ENCODE results near the gene DSCAM.
"Not testable (repeated sequence)": the region's sequence is repeated elsewhere in the genome, so short reads cannot be mapped to it uniquely, and the experiment has no call there.

DSCAM gene

GRCh38 chr21:40846587-40847411 is at the start of gene DSCAM:
Gene DSCAM (minus strand): TSS chr21:40847158. CDS start chr21:40846661, 497 bp downstream.
- peak; percentile 46 for DNase-seq (ENCODE audit: low spot score)

DNA sequence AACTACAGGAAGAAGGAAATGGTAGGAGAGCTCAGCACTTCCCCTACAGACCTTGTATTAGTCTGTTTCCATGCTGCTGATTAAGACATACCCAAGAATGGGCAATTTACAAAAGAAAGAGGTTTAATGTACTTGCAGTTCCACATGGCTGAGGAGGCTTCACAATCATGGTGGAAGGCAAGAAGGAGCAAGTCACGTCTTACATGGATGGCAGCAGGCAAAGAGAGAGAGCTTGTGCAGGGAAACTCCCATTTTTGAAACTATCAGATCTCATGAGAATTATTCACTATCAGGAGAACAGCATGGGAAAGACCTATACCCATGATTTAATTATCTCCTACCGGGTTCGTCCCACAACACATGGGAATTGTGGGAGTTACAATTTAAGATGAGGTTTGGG is 48.7 kb upstream of the DSCAM start:
- not testable (repeated sequence) for DNase-seq (ENCODE audit: low spot score)

DNA sequence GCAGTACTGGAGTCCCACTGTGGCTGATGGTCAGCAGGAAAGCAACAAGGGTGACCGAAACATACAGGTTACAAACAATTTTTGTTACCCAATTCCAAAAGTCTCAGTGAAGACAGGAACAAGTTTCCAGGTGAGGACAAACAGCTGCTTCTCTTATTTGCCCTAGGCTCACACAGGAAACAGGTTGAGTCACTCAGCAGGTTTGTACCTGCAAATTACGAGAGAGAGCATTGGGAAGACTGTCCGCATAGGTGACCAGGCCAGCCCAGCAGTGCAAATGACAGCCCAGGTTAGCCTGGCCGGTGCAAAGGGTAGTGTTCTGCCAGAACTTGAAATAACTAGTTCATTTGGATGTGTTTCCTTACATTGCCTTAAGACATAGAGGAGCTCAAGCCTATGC is 40.0 kb upstream of the DSCAM start:
- DNase-seq (ENCODE audit: low spot score), result no peak

DNA sequence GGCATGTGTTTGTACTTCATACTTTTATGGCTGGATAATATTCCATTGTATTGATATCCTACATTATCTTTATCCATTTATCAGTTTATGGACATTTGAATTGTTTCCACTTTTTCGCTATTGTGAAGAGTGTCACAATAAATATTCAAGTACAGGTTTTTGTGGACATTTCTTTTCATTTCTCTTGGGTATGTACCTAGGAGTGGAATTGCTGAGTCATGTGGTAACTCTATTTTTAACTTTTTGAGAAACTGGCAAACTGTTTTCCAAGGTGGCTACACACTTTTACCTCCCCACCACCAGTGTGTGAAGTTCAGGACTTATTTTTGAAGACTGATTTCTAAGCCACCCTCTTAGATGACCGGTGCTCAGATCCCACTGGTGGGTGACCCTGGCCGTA is 39.0 kb upstream of the DSCAM start:
- DNase-seq (ENCODE audit: low spot score), result no peak

- no peak for DNase-seq (ENCODE audit: low spot score)
These were observed 35.4 kb upstream of the DSCAM start for GRCh38 chr21:40882192-40882915.

GRCh38 chr21:40881767-40882166 is 34.8 kb upstream of the DSCAM start:
- no peak for DNase-seq (ENCODE audit: low spot score)

DNA sequence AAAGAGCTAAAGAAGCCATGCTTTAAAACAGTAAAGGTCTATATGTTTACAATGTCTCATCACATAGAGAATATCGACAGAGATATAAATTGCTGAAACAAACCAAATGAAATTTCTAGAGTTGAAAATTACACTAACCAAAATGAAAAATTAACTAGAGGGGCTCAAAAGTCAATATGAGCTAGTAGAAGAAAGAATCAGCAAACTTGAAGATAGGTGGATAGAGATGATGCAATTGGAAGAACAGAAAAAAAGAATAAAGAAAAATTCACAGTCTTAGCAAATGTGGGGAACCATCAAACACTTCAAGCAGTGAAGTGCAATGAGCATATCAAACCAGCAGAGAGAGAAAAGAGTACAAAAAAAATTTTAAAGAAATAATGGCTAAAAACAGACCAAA is 24.1 kb upstream of the DSCAM start:
- DNase-seq (ENCODE audit: low spot score), result no peak

GRCh38 chr21:40863839-40864238 is 16.9 kb upstream of the DSCAM start:
- no peak for DNase-seq (ENCODE audit: low spot score)

- no peak for DNase-seq (ENCODE audit: low spot score)
These were observed 11.6 kb upstream of the DSCAM start for GRCh38 chr21:40858517-40858916.

DNA sequence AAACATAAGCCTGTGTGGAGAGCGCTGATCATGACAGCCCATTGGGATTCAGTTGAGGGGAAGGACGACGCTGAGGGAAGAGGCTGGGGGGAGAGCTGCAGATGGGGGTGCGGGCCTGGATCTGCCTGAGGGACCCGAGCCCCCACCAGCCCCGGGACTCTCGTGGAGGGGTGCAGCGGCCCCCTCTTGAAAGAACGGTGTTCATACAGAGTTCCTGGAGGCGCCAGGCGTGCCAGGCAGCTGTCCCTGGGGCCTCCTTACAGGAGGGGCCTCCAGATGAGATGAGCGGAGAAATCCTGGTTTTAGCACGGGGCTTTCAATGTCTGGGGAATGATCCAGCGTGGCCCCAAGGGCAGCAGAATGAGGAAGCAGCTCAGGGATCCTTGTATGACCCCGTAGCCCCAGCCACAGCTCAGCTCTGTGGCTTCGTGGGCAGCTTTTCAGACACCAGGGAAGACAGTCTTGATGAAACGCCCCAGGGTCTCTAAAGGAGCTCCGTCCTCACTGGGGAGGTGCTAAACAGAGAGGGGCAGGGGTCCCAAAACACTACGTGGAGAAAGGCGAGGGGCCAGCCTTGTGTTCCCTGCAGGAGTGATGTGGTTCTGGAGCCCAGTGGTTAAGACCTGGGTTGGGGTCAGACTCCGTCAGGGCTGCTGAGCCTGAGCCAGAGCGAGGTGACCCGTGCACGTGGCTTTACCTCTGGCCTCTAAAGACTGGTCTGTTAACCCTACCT is 7.2 kb upstream of the DSCAM start:
- DNase-seq (ENCODE audit: low spot score), result no peak

GRCh38 chr21:40852563-40852962 is 5.6 kb upstream of the DSCAM start:
- DNase-seq (ENCODE audit: low spot score), result no peak

GRCh38 chr21:40851749-40852148 is 4.8 kb upstream of the DSCAM start:
- no peak for DNase-seq (ENCODE audit: low spot score)

GRCh38 chr21:40850071-40850470 is 3.1 kb upstream of the DSCAM start:
- no peak for DNase-seq (ENCODE audit: low spot score)

DNA sequence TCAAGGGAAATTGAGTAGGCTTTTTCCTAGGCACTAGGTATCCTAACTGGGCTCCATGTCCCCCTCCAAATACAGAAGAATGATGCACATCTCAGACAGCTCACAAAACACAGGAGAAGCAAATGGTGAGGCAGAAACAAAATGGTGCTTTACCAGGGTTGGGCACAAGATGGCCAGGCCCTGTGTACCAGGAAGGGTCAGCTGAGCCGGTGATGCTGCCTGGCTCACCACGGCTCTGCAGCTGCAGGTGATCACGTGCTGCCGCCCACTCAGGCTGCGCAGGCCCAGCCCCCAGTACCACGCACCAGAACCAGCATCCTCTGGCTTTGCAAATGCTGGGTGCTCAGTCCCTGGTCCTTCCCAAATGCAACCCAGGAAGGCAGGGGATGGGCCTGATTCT is 993 bp upstream of the DSCAM start:
- peak; percentile 26 for DNase-seq (ENCODE audit: low spot score)

- no peak for DNase-seq (ENCODE audit: low spot score)
These were observed 855 bp downstream of the DSCAM start for GRCh38 chr21:40846103-40846502.

- DNase-seq (ENCODE audit: low spot score), result no peak
These were observed 1.4 kb downstream of the DSCAM start for GRCh38 chr21:40845441-40845995.

- no peak for DNase-seq (ENCODE audit: low spot score)
These were observed 2.0 kb downstream of the DSCAM start for GRCh38 chr21:40844935-40845334.

- no peak for DNase-seq (ENCODE audit: low spot score)
These were observed 4.8 kb downstream of the DSCAM start for GRCh38 chr21:40842197-40842552.

DNA sequence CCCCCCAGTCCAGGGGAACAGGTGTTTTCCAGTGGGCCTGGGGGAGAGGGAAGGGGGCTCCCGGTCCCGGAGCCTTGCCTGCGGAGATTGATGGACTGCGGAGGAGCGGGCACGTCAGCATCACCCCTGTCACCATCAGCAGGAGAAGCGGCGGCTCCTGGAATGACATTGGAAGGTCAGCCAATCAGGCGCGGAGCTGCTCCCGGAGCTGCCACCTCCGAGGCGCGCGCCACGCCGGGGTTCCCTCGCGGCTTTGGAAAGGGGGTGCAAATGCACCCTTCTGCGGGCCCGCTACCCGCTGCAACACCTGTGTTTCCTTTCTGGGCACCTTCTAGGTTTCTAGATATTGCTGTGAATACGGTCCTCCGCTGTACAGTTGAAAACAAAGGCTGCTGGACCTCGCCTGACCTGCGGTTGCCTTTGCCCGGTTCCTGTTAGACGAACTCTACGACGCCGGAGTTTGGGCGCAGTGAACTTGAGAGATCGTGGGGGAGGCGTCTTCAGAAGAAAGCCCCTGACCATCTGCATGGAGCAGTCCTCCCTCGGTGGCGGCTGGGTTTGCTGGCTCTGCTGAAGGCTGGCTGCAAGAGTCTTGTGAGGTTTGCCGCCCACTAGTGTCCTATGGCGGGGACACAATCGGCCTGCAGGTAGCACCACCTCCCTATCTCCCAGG is 5.3 kb downstream of the DSCAM start:
- DNase-seq (ENCODE audit: low spot score), result peak; percentile 52

DNA sequence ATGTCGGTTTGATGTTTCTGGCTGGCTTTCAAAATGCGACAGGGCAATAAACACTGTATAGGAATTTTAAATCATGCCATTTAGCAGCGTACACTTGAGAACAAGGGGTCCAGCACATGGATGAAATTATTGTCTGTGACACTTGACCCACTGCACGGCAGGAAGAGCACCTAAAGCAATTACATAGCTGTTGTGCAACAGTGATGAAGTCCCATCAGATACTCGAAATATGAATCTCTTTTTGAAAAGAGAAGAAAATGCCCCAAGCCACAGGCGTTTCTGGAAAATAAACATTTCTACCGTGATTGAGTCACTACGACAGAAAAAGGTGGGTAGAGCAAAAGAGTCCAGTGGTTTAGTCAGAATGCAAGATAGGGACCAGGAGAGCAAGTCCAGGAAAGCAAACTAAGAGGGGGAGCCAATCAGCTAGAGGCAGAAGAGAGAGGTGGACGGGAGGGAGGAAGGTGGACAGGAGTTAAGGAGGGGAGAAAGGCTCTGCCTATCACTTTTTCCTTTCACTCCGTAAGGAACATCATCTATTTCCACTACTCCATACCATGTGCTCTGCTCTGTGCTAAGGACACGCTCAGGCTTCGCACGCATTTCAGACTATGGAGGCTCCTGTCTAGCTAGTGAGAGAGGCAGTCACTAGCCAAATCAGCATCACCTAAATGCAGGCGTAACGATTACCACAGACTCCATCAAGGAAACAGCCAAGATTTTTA is 6.4 kb downstream of the DSCAM start:
- DNase-seq (ENCODE audit: low spot score), result no peak

- DNase-seq (ENCODE audit: low spot score), result no peak
These were observed 7.4 kb downstream of the DSCAM start for GRCh38 chr21:40839521-40839920.

Data from iPS-NIHi11 (cell line).